Fibroblast of skin of left quadriceps (primary cell): Measurements from ENCODE around the gene STK31.
A peak's percentile ranks its signal among the peaks of the same experiment; 100 is the strongest.
"Not testable (repeated sequence)": the region's sequence is repeated elsewhere in the genome, so short reads cannot be mapped to it uniquely, and the experiment has no call there.

Source experiments
- DNase-seq, 2 experiments: peaks; one replicate each; pipeline ENCODE4 v3.0.0-alpha.2; 2013; ENCODE audit warnings: low read depth in 2 of 2

The STK31 gene

GRCh38 chr7:23713285-23714149, 3.5 kb downstream of the STK31 start:
- DNase-seq: peak; percentile 67 to 70

GRCh38 chr7:23714150-23714464, 4.1 kb downstream of the STK31 start:
- no peak for DNase-seq

- DNase-seq: no peak
Observed at GRCh38 chr7:23714579-23714978, 4.6 kb downstream of the STK31 start.

GRCh38 chr7:23715099-23715498, 5.1 kb downstream of the STK31 start:
- no peak for DNase-seq

- no peak for DNase-seq
Observed at GRCh38 chr7:23717788-23718187, 7.8 kb downstream of the STK31 start.

- no peak for DNase-seq
Observed at GRCh38 chr7:23721456-23721855, 11.4 kb downstream of the STK31 start.

GRCh38 chr7:23722587-23723216, 12.7 kb downstream of the STK31 start:
- DNase-seq: not testable (repeated sequence)

GRCh38 chr7:23724113-23724512, 14.1 kb downstream of the STK31 start:
- not testable (repeated sequence) for DNase-seq

- DNase-seq: no peak
Observed at GRCh38 chr7:23742051-23742450, 32.0 kb downstream of the STK31 start.

- no peak for DNase-seq
Observed at GRCh38 chr7:23743226-23743625, 33.2 kb downstream of the STK31 start.

- DNase-seq: no peak
Observed at GRCh38 chr7:23746629-23747028, 36.6 kb downstream of the STK31 start.

GRCh38 chr7:23751852-23752251, 41.8 kb downstream of the STK31 start:
- no peak for DNase-seq

- not testable (repeated sequence) for DNase-seq
Observed at GRCh38 chr7:23758839-23759238, 48.8 kb downstream of the STK31 start.

GRCh38 chr7:23759671-23760391, 49.8 kb downstream of the STK31 start:
- peak; percentile 7 to 8 for DNase-seq

- no peak for DNase-seq
Observed at GRCh38 chr7:23765943-23766342, 55.9 kb downstream of the STK31 start.

GRCh38 chr7:23767514-23767913, 57.5 kb downstream of the STK31 start:
- no peak for DNase-seq

GRCh38 chr7:23768022-23768421, 58.0 kb downstream of the STK31 start:
- DNase-seq: no peak

- DNase-seq: not testable (repeated sequence)
Observed at GRCh38 chr7:23779185-23779800, 69.3 kb downstream of the STK31 start.

GRCh38 chr7:23783115-23783514, 73.1 kb downstream of the STK31 start:
- no peak for DNase-seq

- no peak for DNase-seq
Observed at GRCh38 chr7:23787272-23787671, 77.3 kb downstream of the STK31 start.

GRCh38 chr7:23788843-23789242, 78.8 kb downstream of the STK31 start:
- no peak for DNase-seq

GRCh38 chr7:23791721-23792120, 81.7 kb downstream of the STK31 start:
- no peak for DNase-seq
